ENCODE results near the gene CCDC27.

The CCDC27 gene

GRCh38 chr1:3778590-3779264 lies 26.5 kb downstream of the CCDC27 start:
- no peak for DNase-seq

- peak; percentile 6 for DNase-seq
Observed at GRCh38 chr1:3779265-3779911, 27.1 kb downstream of the CCDC27 start.

- DNase-seq, result no peak
Observed at GRCh38 chr1:3779912-3780416, 27.7 kb downstream of the CCDC27 start.

- no peak for DNase-seq
Observed at GRCh38 chr1:3780901-3781300, 28.7 kb downstream of the CCDC27 start.

GRCh38 chr1:3783651-3784474 lies 31.6 kb downstream of the CCDC27 start:
- DNase-seq, result no peak

- DNase-seq, result no peak
Observed at GRCh38 chr1:3785045-3785444, 32.8 kb downstream of the CCDC27 start.

GRCh38 chr1:3785456-3786157 lies 33.4 kb downstream of the CCDC27 start:
- peak; percentile 58 for DNase-seq

- DNase-seq, result no peak
Observed at GRCh38 chr1:3786468-3787348, 34.5 kb downstream of the CCDC27 start.

- no peak for DNase-seq
Observed at GRCh38 chr1:3787349-3787715, 35.1 kb downstream of the CCDC27 start.

GRCh38 chr1:3787745-3788605 lies 35.7 kb downstream of the CCDC27 start:
- no peak for DNase-seq

- DNase-seq, result no peak
Observed at GRCh38 chr1:3788756-3789420, 36.6 kb downstream of the CCDC27 start.

GRCh38 chr1:3789421-3790300 lies 37.4 kb downstream of the CCDC27 start:
- DNase-seq, result no peak

- no peak for DNase-seq
Observed at GRCh38 chr1:3790500-3790923, 38.3 kb downstream of the CCDC27 start.

- no peak for DNase-seq
Observed at GRCh38 chr1:3790952-3791351, 38.7 kb downstream of the CCDC27 start.

- DNase-seq, result no peak
Observed at GRCh38 chr1:3795453-3796214, 43.4 kb downstream of the CCDC27 start.

GRCh38 chr1:3796215-3797061 lies 44.2 kb downstream of the CCDC27 start, which contains the start of gene LRRC47:
Gene LRRC47, minus strand, starts transcription at chr1:3796498. Its CDS starts 22 bp downstream, at chr1:3796476.
- DNase-seq, result peak; percentile 94

- DNase-seq, result no peak
Observed at GRCh38 chr1:3799976-3800685, 47.9 kb downstream of the CCDC27 start.

All from OCI-M1 (cell line).